Tongue (tissue), 2 donors: ENCODE measurements around the gene GPRIN3. TPM values are rescaled to one million over a fixed set of nuclear protein-coding genes. Genes with fewer than 3 reads are reported as not detected.

Experiments used
- DNase-seq: peaks from one replicate; pipeline ENCODE4 v3.0.0-alpha.2; 2015
- total RNA-seq: library from RNA; depleted of rRNA; stranded (reverse); fragments of >200 nt; gene quantifications from one replicate; pipeline ENCODE4 v1.2.3, GENCODE V29; 2014

Gene GPRIN3
- total RNA-seq, 1 donor from 2014 or later: 5.8 TPM

DNA sequence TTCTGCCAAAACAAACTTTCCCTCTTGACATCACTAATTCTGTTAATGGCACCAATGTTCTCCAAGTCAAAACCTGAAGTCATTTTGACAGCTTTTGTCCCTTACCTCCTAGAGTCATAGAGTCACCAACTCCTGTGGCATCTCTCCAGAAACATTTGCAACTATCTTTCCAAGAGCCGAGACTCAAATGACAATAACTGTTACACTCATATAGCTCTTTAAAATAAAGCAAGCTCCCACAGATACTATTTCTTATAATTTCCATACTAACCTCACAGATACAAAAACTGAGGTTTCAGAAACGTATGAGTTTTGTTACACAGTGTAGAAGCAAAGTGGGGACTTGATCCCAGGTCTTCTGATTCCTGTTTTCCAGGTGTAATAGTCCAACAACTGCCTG, 18.3 kb downstream of the GPRIN3 start:
- DNase-seq: no peak

DNA sequence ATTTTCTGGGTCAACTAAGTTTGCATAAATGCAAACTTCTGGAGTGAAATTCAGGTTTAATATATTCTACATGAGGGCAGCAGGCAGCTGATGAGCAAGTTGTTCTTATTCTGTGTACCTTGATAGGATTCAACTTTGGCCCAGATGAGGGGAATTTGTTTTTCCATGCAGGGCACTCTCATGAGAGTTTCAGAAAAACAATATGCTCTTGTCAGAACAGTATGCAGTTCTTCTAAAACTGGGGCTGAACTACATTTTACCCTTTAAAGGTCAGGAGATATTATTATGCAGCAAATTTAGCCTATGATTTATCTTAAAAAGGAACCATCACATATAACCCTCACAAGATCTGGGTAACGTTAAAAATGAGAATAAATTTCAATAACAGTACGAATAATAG, 19.2 kb downstream of the GPRIN3 start:
- no peak for DNase-seq

DNA sequence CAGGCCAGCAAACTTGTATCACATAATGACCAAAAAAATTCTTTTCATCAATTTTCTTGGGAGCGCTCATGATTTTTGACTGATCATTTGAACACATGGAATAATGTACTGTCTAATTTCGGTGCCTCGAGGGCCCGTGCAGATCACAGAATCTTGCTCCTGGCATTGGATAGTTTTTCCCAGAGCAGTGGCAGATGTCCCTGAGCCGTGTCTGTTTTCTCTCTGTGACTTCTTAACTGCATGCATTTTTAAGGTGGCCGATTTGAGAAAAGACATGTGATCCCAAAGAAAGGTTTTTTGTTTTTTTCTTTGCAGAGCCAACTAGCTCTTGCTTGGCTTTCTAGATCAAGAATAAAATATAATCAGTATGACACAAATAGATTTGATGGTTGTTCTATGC, 19.7 kb downstream of the GPRIN3 start:
- DNase-seq: no peak

DNA sequence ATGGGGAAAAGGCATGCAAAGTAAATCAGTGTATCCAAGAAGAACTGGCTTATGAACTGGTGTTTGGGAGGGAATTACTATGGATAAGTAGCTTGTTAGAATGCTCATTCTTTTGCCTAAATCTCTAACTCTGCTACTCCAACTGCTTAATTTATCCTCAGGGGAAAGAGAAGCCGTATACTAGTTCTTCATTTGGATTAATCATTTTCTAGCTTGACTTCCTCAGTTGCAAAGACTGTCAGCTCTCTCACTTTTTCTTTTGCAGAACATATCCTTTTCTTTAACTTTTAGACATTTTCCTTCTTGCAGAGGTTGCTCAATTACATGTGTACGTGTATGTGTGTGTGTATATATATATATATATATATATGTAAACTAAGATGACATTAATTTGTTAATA, 21.9 kb downstream of the GPRIN3 start:
- no peak for DNase-seq

DNA sequence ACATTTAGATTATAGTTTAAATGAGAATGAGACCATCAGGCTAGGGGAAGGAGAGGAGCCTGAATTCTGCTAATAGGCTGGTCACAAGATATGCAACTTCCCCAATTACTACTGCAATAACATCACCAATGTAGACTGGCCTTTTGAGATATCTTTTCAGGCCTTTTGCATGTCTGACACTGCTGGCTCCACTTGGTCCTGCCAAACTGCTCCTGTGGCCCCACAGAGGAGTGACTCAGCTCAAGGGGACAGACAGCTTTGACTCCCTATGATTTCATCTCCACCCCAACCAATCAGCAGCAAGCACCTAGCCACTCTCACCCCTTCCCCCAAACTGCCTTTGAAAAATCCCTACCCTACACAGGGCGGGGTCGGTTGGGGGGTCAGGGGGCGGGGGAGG, 22.8 kb downstream of the GPRIN3 start:
- DNase-seq: no peak

DNA sequence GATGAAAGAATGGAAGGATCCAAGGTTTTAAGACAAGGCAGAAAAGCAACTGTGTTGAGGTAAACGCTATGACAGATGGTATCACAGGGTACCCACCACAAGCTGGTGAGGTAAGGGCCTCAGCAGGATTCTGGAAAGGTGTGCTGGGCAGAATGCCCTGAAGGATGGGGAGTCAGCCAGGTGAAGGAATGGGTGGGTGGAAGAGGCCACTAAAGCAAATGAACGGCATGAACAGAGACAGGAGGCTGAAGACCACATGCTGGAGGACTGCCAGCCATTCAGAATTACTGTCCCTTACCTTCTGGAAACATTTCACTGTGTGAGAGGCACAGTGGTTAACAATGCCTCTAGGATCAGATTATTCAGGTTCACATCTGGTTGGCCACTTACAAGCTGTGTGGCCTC, 23.6 kb downstream of the GPRIN3 start:
- no peak for DNase-seq

DNA sequence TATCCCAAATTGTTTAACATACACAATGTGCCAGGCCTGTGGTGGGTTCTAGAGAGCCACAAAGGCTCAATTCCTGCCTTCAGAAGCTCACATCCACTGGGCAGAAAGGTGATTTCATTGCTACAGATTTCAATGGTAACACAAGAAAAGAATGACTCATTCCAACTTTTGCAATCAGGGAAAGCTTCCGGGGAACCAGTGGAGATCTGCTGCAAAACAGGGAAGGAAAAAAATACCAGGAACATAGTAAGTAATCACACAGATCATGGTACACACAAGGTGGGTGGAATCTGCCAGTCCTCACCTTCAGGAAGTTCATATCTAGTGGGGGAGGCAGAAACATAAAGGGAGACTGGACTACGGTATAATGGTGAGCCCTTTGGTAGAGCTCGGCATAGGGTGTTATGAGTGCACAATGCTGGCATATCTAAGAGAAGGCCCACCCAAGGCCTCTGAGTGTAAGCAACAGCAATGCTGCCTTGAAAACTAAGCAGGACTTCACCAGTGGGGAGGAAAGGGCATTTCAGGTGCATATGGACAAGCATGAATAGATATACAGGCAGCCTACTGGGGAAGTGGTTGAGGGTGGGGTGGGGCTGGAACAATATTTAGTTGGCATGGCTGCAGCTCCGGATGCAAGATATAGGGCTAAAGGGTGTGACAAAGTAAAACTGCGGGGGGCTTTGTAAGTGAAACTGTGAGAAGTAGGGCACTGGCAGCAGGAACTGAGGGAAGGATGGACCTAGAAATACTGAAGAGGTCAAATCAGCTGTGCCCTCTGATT, 24.2 kb downstream of the GPRIN3 start:
- DNase-seq: no peak

DNA sequence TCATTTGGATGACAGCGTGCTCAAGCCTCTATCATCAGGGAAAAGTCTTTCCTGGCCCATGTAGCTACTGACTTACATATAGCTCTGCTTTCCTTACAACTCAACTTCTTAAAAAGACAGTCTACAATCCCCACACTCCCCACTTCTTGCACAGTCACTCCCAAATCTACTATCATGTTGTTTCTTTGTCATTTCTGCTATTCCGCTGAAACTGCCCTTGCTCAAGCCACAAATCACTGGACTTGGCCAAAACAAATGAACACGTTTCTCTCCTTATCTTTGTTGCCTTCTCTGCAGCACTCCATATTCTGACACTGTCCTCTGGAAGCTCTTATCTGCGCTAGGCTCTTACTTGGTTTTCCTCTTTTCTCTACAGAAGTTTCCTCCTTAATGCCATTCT, 28.2 kb downstream of the GPRIN3 start:
- no peak for DNase-seq

DNA sequence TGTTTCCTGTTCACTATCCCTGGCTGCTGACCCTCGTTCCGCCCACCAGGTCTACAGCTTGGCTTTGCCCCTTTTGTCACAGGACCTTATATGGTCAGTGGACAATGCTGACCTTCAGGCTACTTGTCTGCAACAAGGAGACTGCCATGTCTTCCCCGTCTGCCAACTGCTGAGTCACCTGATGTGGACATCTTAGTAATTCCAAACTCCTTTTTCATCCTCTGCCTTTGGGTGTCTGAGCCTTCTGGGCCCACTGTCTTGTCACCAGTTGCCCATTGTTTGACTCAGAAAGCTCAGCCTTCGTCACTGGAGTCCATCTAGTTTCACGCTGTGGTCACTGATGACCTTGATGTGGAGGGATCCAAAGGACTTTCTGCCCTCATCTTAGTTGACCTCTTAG, 30.2 kb downstream of the GPRIN3 start:
- no peak for DNase-seq

DNA sequence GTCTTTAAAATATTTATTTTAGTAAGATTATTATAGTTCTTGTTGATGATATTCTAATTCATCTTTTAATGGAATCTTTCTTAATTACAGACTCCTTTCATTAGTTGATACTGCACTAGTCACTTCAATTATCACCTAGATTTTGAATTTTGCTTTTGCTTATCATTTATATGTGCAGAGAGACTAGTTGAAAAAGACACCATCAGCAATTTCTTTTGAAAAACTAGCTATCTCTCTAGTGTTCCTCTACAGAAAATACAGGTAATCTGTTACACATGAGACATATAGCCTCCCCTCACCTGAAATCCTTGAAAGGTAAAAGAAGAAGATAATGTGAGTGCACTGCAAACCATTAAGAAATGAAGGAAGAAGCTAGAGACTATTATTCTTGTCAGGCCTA, 31.3 kb downstream of the GPRIN3 start:
- DNase-seq: no peak

DNA sequence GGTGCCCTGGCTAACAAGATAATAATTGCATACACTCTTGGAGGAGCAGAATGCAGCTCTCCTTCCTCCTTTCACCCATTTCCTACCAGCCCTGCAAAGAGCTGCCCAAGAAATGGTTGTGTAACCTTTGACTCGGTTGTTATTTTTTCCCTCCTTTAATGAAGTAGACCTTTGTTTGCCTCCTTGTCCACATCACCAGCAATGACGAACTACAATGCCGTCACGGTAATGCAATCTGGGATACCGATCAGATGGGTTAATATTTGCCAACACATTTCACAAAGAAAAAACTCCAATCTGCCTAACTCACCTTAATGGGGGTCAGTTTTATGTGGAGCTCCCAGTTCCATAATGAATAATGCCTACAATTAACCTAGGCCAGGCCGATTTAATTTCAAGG, 32.0 kb downstream of the GPRIN3 start:
- DNase-seq: no peak

DNA sequence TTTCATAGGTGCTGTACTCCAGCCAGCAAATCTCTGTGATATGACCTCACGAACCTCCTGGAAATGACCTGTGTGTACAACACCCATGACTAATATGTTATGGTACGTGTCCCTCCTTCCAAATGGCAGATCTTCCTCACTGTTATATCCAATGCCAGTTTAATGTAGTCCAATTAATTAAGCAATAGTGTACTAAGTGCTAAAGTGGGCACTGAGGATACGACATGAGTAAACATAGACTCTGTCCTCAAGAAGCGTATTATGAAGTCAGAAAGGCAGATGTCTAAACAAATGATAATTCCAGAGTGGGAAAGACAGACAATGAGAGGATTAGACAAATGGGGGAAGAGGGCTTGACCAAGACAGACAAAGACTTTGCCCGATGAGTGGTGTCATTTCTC, 33.9 kb downstream of the GPRIN3 start:
- no peak for DNase-seq

DNA sequence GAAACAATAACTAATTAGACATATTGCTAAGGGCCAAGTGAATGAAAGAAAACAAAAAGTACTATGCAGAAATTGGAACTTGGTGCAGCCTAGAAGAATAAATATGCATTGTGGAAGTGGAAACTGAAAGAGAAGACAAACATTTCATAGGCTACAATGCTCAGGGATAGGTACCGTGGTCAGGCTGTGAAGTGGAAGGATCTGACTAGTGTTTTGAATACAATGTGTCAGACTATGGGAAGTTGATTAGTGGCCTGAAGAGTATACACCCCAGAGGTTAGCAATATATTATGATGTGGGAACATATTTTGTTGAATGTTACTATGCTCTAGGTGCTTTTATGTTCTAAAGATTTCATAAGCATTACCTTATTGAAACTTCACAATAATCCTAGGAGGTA, 36.8 kb downstream of the GPRIN3 start:
- DNase-seq: no peak

DNA sequence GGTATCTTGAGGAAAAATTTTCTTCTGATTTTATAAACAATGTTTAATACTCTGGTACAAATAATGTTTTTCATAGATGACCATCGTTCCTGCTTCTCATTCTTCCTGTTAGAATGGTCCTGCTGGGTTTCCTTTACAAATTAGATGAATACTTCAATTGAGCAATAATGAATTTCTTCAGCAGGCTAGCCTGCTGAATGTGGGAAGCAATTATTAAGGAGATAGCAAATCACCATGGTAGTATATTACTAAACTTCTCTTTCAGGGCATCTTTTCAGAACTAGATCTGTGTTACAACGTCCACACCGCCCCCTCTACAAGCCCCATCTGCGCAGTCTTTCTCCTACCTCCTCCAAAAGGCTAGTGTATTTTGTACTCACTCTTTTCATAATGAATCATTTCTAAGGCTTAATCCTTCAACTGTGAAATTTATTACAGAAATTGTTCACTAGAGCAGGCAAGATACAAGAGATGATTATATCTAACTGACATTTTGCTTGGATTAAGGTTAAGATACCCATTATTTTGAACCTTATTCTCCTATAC, 38.4 kb downstream of the GPRIN3 start:
- DNase-seq: no peak

DNA sequence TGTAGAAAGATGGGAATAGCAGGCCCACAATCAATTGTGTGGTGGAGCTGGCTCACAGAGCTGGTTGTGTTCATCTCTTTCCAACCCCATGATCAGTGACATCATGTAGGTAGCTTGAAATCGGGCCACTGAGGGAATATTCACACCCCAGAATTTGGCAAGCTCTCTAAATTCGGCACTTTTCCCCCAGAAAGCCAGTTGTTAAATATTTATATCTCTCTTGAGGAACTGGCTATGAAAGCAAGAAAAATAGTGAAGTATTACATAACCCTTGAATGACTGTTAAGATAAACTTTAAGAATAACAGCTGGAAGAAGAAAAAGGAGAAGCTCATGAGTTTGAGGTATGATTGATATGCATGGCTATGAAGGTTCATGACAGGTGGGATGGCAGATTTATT, 38.9 kb downstream of the GPRIN3 start:
- no peak for DNase-seq

DNA sequence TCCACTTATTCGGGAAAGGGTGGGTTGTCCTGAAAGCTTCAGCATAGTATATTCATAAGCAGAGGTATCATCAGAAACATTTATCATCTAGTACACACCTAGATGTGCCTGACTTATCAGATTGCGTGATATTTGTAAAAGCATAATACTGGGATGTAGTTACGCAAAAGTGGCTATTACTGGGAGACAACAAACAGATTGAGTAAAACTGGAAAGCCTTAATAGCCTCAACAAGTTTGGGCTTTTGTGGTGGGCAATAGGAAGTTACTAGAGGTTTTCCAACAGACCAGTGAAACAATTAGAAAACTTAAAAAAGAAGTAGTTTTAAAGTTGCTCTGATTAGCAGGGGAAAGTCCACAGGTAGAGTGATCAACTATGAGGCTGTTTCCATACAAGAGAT, 39.8 kb downstream of the GPRIN3 start:
- no peak for DNase-seq

DNA sequence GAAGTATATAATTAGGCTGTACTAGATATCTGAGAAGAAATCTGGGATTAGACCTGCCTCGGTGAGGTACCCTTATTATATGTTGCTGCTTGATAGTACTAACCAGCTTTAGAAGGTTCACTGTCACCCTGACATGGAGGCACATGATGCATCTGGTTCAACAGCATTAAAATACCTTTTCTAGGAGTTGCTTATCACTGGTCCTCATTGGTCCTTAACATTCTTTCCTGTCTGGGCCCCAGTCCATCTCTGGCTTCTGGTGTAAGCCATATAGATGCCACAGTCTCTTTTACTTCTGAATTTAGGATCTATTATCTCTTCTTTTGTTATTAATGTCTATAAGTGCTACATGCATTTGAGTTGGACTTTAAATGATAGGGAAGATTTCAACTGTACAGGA, 40.2 kb downstream of the GPRIN3 start:
- DNase-seq: no peak

DNA sequence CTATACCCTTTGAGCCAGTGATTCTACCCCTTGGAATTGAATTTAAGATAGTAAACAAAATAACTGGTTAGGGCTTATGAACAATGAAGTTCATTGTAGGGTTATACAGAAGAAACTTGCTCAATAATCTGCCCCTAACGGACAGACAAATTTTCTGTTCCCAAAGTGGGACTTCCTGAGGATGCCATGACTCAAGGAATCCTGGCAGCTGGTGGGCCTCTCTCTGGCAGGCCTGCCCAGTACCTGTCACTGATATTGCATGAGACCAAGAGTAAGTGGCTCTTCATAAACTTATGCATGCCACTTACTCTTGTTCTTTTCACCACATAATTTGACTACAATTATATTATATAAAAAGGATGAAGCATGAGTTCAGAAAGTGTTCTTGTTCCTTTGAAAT, 41.5 kb downstream of the GPRIN3 start:
- no peak for DNase-seq

DNA sequence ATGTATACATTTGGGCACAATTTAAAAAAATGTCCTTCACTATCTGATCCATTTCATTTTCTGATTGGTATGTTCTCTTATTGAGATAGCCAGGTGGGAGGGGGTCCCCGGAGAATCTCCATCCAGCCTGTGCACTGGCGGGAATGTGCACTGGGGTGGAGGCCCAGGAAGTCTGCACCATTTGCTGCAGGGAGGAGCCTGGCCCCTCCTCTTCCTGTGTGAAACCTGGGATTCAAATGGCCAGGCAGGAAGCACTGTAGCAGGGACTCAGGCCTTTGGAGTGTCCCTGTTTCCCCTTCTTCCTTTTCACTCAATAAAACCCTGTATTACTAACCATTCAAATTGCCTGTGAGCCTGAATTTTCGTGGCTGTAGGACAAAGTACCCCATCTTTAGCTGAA, 44.3 kb downstream of the GPRIN3 start:
- no peak for DNase-seq

DNA sequence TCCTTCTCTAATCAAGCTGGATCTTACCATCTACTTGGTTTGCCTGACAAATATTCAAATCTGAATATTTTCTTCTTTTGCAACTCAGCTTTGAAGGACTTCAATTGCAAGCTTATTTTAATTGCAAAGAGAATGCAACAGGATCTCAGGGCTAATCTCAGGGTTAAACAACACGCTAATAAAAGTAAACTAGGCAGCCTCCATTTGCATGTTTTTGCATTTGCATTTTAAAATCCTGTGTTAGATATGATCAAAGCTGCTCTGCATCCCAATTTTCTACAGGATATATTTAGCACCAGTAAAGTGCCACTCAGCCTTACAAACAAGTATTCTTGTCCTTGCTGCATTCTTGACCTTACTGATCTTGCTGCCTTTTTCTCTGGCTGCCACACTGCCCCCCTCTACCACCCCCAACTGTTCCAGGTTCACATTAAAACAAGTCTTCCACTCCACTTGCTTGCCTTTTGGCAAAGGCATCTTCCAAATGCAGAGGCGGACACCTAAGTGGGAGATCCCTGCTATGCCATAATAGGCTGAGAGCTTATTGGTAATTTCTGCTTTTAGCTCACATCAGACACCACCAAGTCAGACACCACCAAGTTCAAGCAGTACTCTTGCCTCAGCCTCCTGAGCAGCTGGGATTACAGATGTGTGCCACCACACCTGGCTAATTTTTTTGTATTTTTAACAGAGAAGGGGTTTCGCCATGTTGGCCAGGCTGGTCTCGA, 48.1 kb downstream of the GPRIN3 start:
- DNase-seq: no peak

DNA sequence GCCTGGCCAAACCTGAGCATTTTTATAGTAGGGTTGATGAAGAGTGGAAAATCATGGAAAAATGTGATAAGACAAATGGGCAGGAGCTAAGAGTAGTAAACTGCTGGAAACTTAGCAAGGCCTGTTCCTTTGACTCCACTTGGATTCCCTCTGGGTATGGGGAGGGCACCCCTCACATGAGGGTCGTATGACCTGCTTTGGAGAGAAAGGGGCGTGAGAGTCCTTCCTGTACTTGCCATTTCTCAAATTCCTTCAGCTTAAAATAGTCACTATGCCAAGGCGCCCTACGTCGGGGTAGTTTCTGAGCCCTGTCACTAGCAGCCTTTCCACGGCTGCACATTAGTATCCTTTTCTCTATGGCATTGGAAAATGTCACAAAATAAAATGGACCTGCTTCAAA, 49.1 kb downstream of the GPRIN3 start:
- no peak for DNase-seq

DNA sequence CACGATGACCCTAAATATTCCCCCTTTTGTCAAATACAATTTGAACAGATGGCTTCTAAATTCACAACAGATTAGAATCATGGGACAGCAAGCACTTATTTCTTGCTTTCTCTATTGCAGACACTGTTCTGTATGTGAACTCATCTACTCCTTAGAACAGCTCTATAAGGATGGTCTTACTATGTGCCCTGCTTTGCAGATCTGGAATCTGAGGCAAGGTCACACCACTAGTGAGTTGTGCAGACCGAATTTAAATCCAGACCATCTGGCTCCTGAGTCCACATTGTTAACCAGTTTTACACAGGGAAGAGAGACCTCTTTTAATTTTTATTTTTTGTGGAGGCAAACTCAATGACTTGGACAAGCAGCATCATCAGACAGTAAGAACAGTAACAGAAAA, 50.2 kb downstream of the GPRIN3 start:
- DNase-seq: no peak

DNA sequence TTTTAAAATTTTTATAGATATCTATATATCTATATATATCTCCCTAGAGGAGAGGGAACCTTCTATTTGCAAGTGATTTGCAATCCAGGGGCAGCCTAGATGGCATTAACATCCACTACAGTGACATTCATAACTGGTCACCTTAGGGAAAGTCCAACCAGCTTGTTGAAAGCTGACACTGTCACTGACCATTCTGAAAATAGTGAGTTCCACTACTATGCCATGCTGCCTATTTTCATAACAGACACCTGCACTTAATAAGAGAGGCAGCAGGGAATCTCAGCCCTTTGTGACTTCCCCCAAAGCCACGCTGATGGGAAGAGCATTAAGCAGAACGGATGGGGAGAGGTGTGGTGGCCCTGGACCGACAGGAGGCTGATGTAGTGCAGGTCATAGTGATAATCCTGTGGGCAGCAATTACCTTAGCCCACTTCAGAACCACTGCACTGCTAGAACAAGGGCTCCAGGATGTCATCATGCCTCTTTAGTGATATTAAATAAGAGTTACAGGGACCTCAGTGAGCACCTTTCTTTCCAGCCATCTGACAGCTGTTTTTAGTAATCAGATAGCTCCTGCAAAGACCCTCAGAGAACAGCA, 51.3 kb downstream of the GPRIN3 start:
- DNase-seq: no peak

DNA sequence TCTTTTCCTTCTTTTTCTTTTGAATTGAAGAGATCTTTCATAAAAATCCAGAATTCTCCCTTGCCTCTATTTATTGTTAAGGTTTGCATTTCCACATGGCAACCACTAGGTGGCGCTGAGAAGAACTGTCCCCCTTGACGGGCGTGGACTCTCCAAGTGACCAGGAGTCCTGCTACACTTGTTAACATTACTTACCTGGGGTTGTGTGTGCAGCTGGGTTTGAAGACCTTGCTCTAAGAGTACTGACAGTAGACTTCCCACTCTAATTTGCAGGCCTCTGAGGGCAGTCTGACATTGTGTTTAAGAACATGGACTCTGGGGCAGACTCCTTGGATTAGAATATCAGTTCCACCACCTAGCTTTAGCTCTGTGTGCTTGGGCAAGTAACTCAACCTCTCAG, 52.8 kb downstream of the GPRIN3 start:
- DNase-seq: no peak
